GM19035 (cell line): ENCODE measurements around the gene METTL5.

Source experiments
- ATAC-seq: cut with Tn5 transposase; IDR thresholded peaks from one replicate; pipeline ENCODE4 v1.9.1; 2021; ENCODE audit not compliant: unreplicated experiment

METTL5 gene

GRCh38 chr2:169782513-169782912, 42.2 kb downstream of the METTL5 start:
- ATAC-seq = no peak

- ATAC-seq = no peak
Observed at GRCh38 chr2:169781249-169782013, 43.3 kb downstream of the METTL5 start.

DNA sequence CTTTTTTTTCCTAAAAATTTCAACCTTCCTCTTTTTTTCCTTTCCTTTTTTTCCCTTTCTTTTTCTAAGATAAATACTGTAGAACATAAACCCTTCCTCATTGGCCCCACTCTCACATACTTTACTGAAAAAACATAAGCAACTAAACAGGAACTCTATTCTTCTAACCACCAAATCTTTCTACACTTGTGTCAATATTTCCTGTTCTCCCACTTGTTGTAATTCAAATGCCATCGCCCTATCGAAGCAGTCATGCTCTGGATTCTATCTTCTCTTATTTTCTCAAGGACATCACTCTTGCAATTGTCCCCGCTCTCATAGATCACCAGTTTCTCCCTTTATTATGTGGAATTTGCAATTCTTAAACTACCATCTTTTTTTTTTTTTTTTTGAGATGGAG, 46.3 kb downstream of the METTL5 start:
- no peak for ATAC-seq

DNA sequence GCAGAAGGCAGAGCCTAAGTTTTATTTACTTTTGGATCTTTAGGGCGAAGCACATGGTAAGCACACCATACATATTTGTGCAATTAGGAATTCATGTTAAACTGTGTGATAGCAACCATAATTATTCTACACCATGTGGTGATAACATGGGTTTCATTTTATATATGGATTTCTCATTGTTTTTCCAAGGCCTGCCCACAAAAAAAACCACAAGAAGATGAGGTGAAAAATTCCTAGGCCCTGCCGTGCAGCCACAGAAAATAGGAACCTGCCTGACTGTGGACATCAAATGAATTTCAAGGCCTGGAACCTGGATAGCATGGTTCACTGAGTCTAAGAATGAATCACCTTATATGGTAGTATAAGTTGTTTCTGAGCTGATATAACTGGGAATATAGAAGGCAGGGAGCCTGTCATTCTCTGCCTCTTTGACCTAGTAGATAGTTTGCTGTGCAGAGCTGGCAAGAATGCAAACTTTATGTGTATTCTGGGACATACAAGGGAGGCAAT, 48.4 kb downstream of the METTL5 start:
- no peak for ATAC-seq

DNA sequence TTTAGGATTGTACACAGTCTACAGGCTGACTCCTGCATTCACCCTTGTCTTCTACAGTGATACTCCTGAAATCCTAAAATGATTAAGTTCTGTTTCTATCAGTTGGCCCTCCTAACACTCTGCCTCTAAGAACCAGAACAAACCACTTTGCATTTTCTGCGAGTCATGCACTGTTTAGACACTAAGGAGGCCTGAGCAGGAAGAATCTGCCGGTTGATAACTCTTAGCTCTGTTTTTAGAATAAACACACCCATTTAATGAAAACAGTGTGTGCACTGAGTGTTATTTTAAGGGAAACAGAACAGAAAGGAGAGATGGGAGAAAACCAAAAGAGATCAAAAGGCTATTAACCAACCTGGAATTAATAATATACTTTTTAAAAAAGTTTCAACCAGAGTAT, 48.9 kb downstream of the METTL5 start:
- no peak for ATAC-seq

DNA sequence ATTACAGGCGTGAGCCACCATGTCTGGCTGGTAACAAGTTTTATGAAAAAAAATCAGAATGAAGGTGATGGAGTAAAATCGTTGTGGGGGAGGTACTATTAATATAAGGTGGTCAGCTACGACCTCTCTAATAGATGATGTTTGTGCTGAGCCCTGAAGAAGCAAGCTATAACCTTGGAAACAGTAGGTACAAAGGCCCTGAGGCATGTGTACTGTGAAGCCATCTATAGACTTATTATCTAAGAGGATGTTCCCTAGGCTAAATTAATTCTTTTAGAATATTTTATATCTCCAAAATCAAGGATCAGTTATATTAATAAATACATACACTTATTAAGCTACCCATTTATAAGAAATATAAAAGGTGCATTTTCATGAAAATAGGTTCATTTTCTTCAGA, 49.4 kb downstream of the METTL5 start:
- no peak for ATAC-seq

GRCh38 chr2:169772651-169773050, 52.1 kb downstream of the METTL5 start:
- no peak for ATAC-seq

- ATAC-seq = no peak
Observed at GRCh38 chr2:169771612-169772011, 53.1 kb downstream of the METTL5 start.

DNA sequence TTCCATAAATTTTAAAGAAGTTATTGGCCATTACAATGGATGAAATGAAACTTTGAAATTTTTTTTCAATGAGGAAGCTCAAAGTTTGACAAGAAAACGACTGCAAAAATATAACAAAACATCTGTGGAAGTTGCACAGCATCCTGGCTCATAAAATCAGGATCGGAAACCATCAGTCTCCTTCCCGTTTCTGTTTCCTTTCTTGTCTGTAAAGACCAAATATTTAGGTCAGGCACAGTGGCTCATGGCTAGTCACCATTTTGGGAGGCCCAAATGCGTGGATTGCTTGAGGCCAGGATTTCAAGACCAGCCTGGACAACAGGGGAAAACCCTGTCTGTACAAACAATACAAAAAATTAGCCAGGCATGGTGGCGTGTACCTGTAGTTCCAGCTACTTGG, 53.7 kb downstream of the METTL5 start:
- ATAC-seq = no peak

- ATAC-seq = no peak
Observed at GRCh38 chr2:169768262-169768995, 56.3 kb downstream of the METTL5 start.

- ATAC-seq = no peak
Observed at GRCh38 chr2:169767243-169767888, 57.3 kb downstream of the METTL5 start.

GRCh38 chr2:169765523-169765922, 59.2 kb downstream of the METTL5 start:
- no peak for ATAC-seq

GRCh38 chr2:169761970-169762292, 62.8 kb downstream of the METTL5 start:
- no peak for ATAC-seq
